Activated CD4-positive, alpha-beta T cell treated with anti-CD3 and anti-CD28 coated beads, Interleukin-10, Interleukin-2, amounts not matched to agents 100 ng/mL and 50 ng/mL, durations not matched to agents 16 hours and 8 hours (primary cell): Measurements from ENCODE around the gene SUSD1.
A peak's percentile ranks its signal among the peaks of the same experiment; 100 is the strongest.
"Not testable (repeated sequence)": the region's sequence is repeated elsewhere in the genome, so short reads cannot be mapped to it uniquely, and the experiment has no call there.

Source experiments
- DNase-seq: peaks from one replicate; pipeline ENCODE4 v3.0.0-alpha.2; 2020

Gene SUSD1

GRCh38 chr9:112174965-112175795 lies at the start of gene SUSD1:
Gene SUSD1, minus strand, starts transcription at chr9:112175297. Its CDS starts 62 bp downstream, at chr9:112175235.
- DNase-seq, result peak; percentile 11

GRCh38 chr9:112224401-112225289 lies 49.5 kb upstream of the SUSD1 start:
- DNase-seq, result peak; percentile 49

- DNase-seq, result peak; percentile 81
These were observed 43.8 kb upstream of the SUSD1 start for GRCh38 chr9:112218908-112219307.

GRCh38 chr9:112212926-112213325 lies 37.8 kb upstream of the SUSD1 start:
- no peak for DNase-seq

GRCh38 chr9:112207451-112207850 lies 32.4 kb upstream of the SUSD1 start:
- no peak for DNase-seq

GRCh38 chr9:112203536-112203935 lies 28.4 kb upstream of the SUSD1 start:
- no peak for DNase-seq

GRCh38 chr9:112200711-112201110 lies 25.6 kb upstream of the SUSD1 start:
- DNase-seq, result no peak

GRCh38 chr9:112198646-112199045 lies 23.5 kb upstream of the SUSD1 start:
- no peak for DNase-seq

- no peak for DNase-seq
These were observed 19.9 kb upstream of the SUSD1 start for GRCh38 chr9:112194969-112195431.

GRCh38 chr9:112193572-112194288 lies 18.6 kb upstream of the SUSD1 start:
- no peak for DNase-seq

GRCh38 chr9:112190320-112190719 lies 15.2 kb upstream of the SUSD1 start:
- DNase-seq, result not testable (repeated sequence)

- no peak for DNase-seq
These were observed 13.8 kb upstream of the SUSD1 start for GRCh38 chr9:112188884-112189283.

- no peak for DNase-seq
These were observed 12.3 kb upstream of the SUSD1 start for GRCh38 chr9:112187404-112187803.

GRCh38 chr9:112186695-112187094 lies 11.6 kb upstream of the SUSD1 start:
- no peak for DNase-seq

- DNase-seq, result no peak
These were observed 9.8 kb upstream of the SUSD1 start for GRCh38 chr9:112184946-112185345.

GRCh38 chr9:112184221-112184620 lies 9.1 kb upstream of the SUSD1 start:
- no peak for DNase-seq

GRCh38 chr9:112180387-112180881 lies 5.3 kb upstream of the SUSD1 start:
- peak; percentile 73 for DNase-seq

- DNase-seq, result no peak
These were observed 4.7 kb upstream of the SUSD1 start for GRCh38 chr9:112179816-112180215.

- no peak for DNase-seq
These were observed 1.4 kb upstream of the SUSD1 start for GRCh38 chr9:112176524-112176923.

GRCh38 chr9:112175796-112176315 lies 759 bp upstream of the SUSD1 start:
- DNase-seq, result no peak

GRCh38 chr9:112174222-112174964 lies 704 bp downstream of the SUSD1 start:
- peak; percentile 86 for DNase-seq
